Caco-2 (cell line): ENCODE results near the gene PDE3B. TPM values are rescaled to one million over a fixed set of nuclear protein-coding genes. Genes with fewer than 3 reads are reported as not detected.
"Not testable (repeated sequence)": the region's sequence is repeated elsewhere in the genome, so short reads cannot be mapped to it uniquely, and the experiment has no call there.

ENCODE experiments used
- BruUV-seq: library from RNA; stranded (reverse); fragments of 400-500 nt; replicated peaks from 2 replicates; lab custom pipeline; 2021; lab: Mats Ljungman, UMichigan
- CTCF ChIA-PET: fragments of 300-600 bp; sonication (Branson Sonifier 250); formaldehyde crosslinking; loops from one replicate; lab custom pipeline; 2022; ENCODE audit warnings: antibody characterized with exemption; lab: Charles Lee
- POLR2A ChIA-PET: fragments of 300-600 bp; sonication (Branson Sonifier 250); formaldehyde crosslinking; loops from one replicate; lab custom pipeline; 2022; ENCODE audit warnings: antibody characterized with exemption; lab: Charles Lee
- DNase-seq, 2 experiments: peaks; one replicate each; pipeline versions ENCODE4 v3.0.0 to v3.0.0-alpha.2; 2020 to 2022
- H3K27me3 ChIP-seq: replicated peaks from 2 replicates; pipeline ENCODE4 v1.6.0; 2011; ENCODE audit warnings: low read length; ENCODE audit not compliant: control insufficient read depth, insufficient read depth
- H3K36me3 ChIP-seq: 2 replicates; pipeline ENCODE4 v1.5.1; 2011; ENCODE audit warnings: low read length; ENCODE audit not compliant: control insufficient read depth, insufficient read depth
- H3K4me1 ChIP-seq: fragments of 250-450 bp; sonication (Bioruptor Pico); 2 replicates; pipeline ENCODE4 v1.5.1; 2020; ENCODE audit warnings: mild to moderate bottlenecking
- H3K4me3 ChIP-seq: 2 replicates; pipeline ENCODE4 v1.5.1; 2011; ENCODE audit warnings: low read depth, mild to moderate bottlenecking, control low read depth, low read length
- H3K9me3 ChIP-seq: fragments of 250-450 bp; sonication (Bioruptor Pico); 2 replicates; pipeline ENCODE4 v1.5.1; 2020; ENCODE audit warnings: mild to moderate bottlenecking, moderate library complexity
- H3K27ac Mint-ChIP-seq: one replicate; pipeline ENCODE4 v1.8.0; 2022; ENCODE audit warnings: mixed read lengths; ENCODE audit not compliant: unreplicated experiment
- H3K27me3 Mint-ChIP-seq: one replicate; pipeline ENCODE4 v1.8.0; 2022; ENCODE audit warnings: mixed read lengths; ENCODE audit not compliant: insufficient read depth, unreplicated experiment
- H3K36me3 Mint-ChIP-seq: one replicate; pipeline ENCODE4 v1.8.0; 2022; ENCODE audit warnings: mild to moderate bottlenecking, mixed read lengths; ENCODE audit not compliant: insufficient read depth, unreplicated experiment
- H3K4me1 Mint-ChIP-seq: one replicate; pipeline ENCODE4 v1.8.0; 2022; ENCODE audit warnings: low read depth, mixed read lengths; ENCODE audit not compliant: unreplicated experiment
- H3K4me3 Mint-ChIP-seq: one replicate; pipeline ENCODE4 v1.8.0; 2022; ENCODE audit warnings: mild to moderate bottlenecking, moderate library complexity, mixed read lengths; ENCODE audit not compliant: unreplicated experiment
- H3K9me3 Mint-ChIP-seq: one replicate; pipeline ENCODE4 v1.8.0; 2022; ENCODE audit warnings: mixed read lengths; ENCODE audit not compliant: unreplicated experiment
- intact Hi-C: fragments of 100-400 bp; cut with micrococcal nuclease; formaldehyde crosslinking; loops from one replicate; pipeline ENCODE4 v1.10.0; 2022; ENCODE audit not compliant: unreplicated experiment
- total RNA-seq: library from RNA; stranded (reverse); gene quantifications from 2 replicates; pipeline ENCODE4 v1.2.3, GENCODE V29; 2022
- TF ChIP-seq, protein P1 (sequence below), 2 experiments: fragments of 200-600 bp in 1 of 2; IDR thresholded peaks; 1 replicate in 1 of 2; 2 replicates in 1 of 2; pipeline versions ENCODE4 v1.5.1 to v1.8.0; 2011 to 2022; ENCODE audit warnings: antibody characterized with exemption in 1 of 2, control low read depth in 1 of 2, inconsistent platforms in 1 of 2, low read depth in 1 of 2, low read length in 1 of 2, mild to moderate bottlenecking in 1 of 2, moderate library complexity in 1 of 2; ENCODE audit not compliant: insufficient read depth in 1 of 2, severe bottlenecking in 1 of 2, unreplicated experiment in 1 of 2

PDE3B gene
- total RNA-seq, 1 experiment from 2014 or later, result 21.8 TPM

DNA sequence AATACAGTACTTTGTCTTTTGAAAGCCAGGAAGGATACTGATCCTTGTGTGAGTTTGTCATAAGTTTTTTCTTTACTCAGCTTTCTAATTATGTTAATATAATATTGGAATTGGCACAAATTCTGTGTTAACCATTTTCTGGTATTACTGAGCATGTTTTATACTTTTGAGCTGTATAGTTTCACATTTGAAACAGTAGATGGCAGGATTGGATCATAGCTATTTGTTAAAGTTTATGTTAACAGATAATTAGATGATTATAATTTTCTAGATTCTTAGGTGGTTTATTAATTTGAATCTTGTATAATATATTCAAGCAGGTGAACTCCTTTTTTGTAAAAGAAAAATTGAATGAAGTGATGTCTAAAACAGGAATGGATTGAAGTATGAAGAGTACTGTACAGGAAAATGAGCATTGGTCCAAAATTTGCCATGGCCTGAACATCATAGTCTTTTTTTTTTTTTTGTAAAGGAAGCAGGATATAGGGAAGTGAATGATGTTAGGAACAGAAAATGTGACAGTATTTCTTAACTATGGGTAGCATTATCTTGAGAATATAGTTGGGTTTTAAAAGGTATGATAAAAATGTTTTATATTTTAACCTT is 146.4 kb downstream of the PDE3B start:
- intact Hi-C loops, result loop anchor here (1.0 to 10.0 kb wide), 6 partner anchors 102 to 415 kb away; partner anchors contain the start of gene CYP2R1
- H3K4me1 ChIP-seq, result no peaks in the 10 kb centered on the region
- Mint-ChIP-seq H3K9me3 (no peaks in the 10 kb centered on the region), H3K4me3 (no peak overlapping the region), H3K36me3 (no peaks in the 10 kb centered on the region), H3K27ac (no peak overlapping the region), H3K4me1 (peaks cover 7% of the 10 kb centered on the region), H3K27me3 (no peaks in the 10 kb centered on the region)
- CTCF ChIA-PET, result interaction anchor here (0.6 to 5.0 kb wide), 8 partner anchors 62 to 285 kb away, joined by 3 to 156 read pairs (median 4); partner anchors contain the start of gene CYP2R1
- DNase-seq, result peak in 1 of 2 experiments; percentile 4
- no peaks in the 10 kb centered on the region; the same call in 1 of the 2 replicates for H3K36me3 ChIP-seq
- TF ChIP-seq, protein P1, sequence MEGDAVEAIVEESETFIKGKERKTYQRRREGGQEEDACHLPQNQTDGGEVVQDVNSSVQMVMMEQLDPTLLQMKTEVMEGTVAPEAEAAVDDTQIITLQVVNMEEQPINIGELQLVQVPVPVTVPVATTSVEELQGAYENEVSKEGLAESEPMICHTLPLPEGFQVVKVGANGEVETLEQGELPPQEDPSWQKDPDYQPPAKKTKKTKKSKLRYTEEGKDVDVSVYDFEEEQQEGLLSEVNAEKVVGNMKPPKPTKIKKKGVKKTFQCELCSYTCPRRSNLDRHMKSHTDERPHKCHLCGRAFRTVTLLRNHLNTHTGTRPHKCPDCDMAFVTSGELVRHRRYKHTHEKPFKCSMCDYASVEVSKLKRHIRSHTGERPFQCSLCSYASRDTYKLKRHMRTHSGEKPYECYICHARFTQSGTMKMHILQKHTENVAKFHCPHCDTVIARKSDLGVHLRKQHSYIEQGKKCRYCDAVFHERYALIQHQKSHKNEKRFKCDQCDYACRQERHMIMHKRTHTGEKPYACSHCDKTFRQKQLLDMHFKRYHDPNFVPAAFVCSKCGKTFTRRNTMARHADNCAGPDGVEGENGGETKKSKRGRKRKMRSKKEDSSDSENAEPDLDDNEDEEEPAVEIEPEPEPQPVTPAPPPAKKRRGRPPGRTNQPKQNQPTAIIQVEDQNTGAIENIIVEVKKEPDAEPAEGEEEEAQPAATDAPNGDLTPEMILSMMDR (IDR thresholded peaks at IDR 0.05; ENCODE audit: insufficient read depth in 1 of 2, low read depth in 1 of 2, low read length in 1 of 2, severe bottlenecking in 1 of 2, unreplicated experiment in 1 of 2), result peak in 1 of 2 experiments; percentile 29
- H3K9me3 ChIP-seq, result no peaks in the 10 kb centered on the region
- POLR2A ChIA-PET, result no interaction called here
- no peaks in the 10 kb centered on the region for H3K27me3 ChIP-seq
- no peak overlapping the region for H3K4me3 ChIP-seq
- BruUV-seq, result no TSS peak

GRCh38 chr11:14793546-14793945 is 149.9 kb downstream of the PDE3B start:
- intact Hi-C loops, result loop anchor here (5.0 kb wide), 1 partner anchor 99 kb away; the partner anchor contains the start of gene CYP2R1
- TF ChIP-seq, protein P1 (IDR thresholded peaks at IDR 0.05; ENCODE audit: insufficient read depth in 1 of 2, low read depth in 1 of 2, low read length in 1 of 2, severe bottlenecking in 1 of 2, unreplicated experiment in 1 of 2), result no peak
- Mint-ChIP-seq H3K4me3 (no peak overlapping the region), H3K36me3 (no peaks in the 10 kb centered on the region), H3K27ac (no peak overlapping the region), H3K27me3 (no peaks in the 10 kb centered on the region), H3K9me3 (no peaks in the 10 kb centered on the region), H3K4me1 (peaks cover 7% of the 10 kb centered on the region)
- no peaks in the 10 kb centered on the region for H3K27me3 ChIP-seq
- no peak overlapping the region for H3K4me3 ChIP-seq
- BruUV-seq, result no TSS peak
- ChIA-PET CTCF (interaction anchor here (1.8 kb wide), 1 partner anchor 114 kb away, joined by 8 read pairs; no protein-coding TSS in a partner anchor), POLR2A (no interaction called here)
- no peak for DNase-seq
- no peaks in the 10 kb centered on the region; the same call in 1 of the 2 replicates for H3K36me3 ChIP-seq
- H3K9me3 ChIP-seq, result no peaks in the 10 kb centered on the region
- H3K4me1 ChIP-seq, result no peaks in the 10 kb centered on the region

GRCh38 chr11:14796028-14796427 is 152.4 kb downstream of the PDE3B start:
- H3K4me3 Mint-ChIP-seq, H3K9me3 Mint-ChIP-seq, POLR2A ChIA-PET, CTCF ChIA-PET, H3K4me3 ChIP-seq, H3K4me1 ChIP-seq, H3K27me3 ChIP-seq, DNase-seq, intact Hi-C loops, H3K4me1 Mint-ChIP-seq, H3K27me3 Mint-ChIP-seq, H3K36me3 ChIP-seq, H3K9me3 ChIP-seq, H3K27ac Mint-ChIP-seq, BruUV-seq: not testable (repeated sequence)
- H3K36me3 Mint-ChIP-seq, result peaks cover 12% of the 10 kb centered on the region
